Dermis microvascular lymphatic vessel endothelial cell (primary cell): ENCODE data around the gene PLCB1. TPM values are rescaled to one million over a fixed set of nuclear protein-coding genes. Genes with fewer than 3 reads are reported as not detected.
A peak's percentile ranks its signal among the peaks of the same experiment; 100 is the strongest.

Source experiments
- DNase-seq, 2 donors: peaks; one replicate each; pipeline versions ENCODE4 v3.0.0 to v3.0.0-alpha.2; 2010; ENCODE audit warnings: low read depth in 2 of 2
- total RNA-seq: library from RNA; depleted of rRNA; stranded (reverse); fragments of >200 nt; gene quantifications from 2 replicates; pipeline ENCODE4 v1.2.1, GENCODE V29; 2014

The PLCB1 gene
- total RNA-seq, 1 donor from 2014 or later: 13.1 TPM

- DNase-seq: no peak
These were observed 785.0 kb downstream of the PLCB1 start for GRCh38 chr20:8917084-8917483.

- DNase-seq: no peak
These were observed 786.1 kb downstream of the PLCB1 start for GRCh38 chr20:8918145-8918544.

GRCh38 chr20:8924539-8924938 is 792.5 kb downstream of the PLCB1 start:
- DNase-seq: no peak

- no peak for DNase-seq
These were observed 798.7 kb downstream of the PLCB1 start for GRCh38 chr20:8930726-8931125.

- peak; percentile 44 to 51 for DNase-seq
These were observed 800.4 kb downstream of the PLCB1 start for GRCh38 chr20:8932192-8933165.

GRCh38 chr20:8933381-8933807 is 801.3 kb downstream of the PLCB1 start:
- DNase-seq: no peak

- no peak for DNase-seq
These were observed 802.3 kb downstream of the PLCB1 start for GRCh38 chr20:8934362-8934761.

Other genes starting within 250 kb of the PLCB1 start
- not detected in 2 replicates for gene HAO1, start 191.8 kb upstream of the PLCB1 start, total RNA-seq
- 16.8 and 18.3 TPM in 2 replicates for gene TMX4, start 112.5 kb upstream of the PLCB1 start, total RNA-seq